GM23248 (cell line): ENCODE data around the gene PTPRN2. TPM values are rescaled to one million over a fixed set of nuclear protein-coding genes. Genes with fewer than 3 reads are reported as not detected.

ENCODE experiments used
- DNase-seq: peaks from one replicate; pipeline ENCODE4 v3.0.0-alpha.2; 2015
- H2AFZ ChIP-seq: fragments of 200-600 bp; sonication (generic); 2 replicates; pipeline ENCODE4 v1.6.1; 2016; ENCODE audit warnings: antibody characterized with exemption
- H3F3A ChIP-seq: fragments of 200-600 bp; sonication (generic); 2 replicates; pipeline ENCODE4 v1.6.1; 2016; ENCODE audit warnings: mild to moderate bottlenecking, antibody characterized with exemption, mixed run types; ENCODE audit not compliant: insufficient read depth
- H3K27ac ChIP-seq: fragments of 200-600 bp; sonication (generic); 2 replicates; pipeline ENCODE4 v1.5.1; 2016; ENCODE audit warnings: mild to moderate bottlenecking
- H3K27me3 ChIP-seq: fragments of 200-600 bp; sonication (generic); replicated peaks from 2 replicates; pipeline ENCODE4 v1.6.1; 2016; ENCODE audit warnings: mild to moderate bottlenecking; ENCODE audit not compliant: insufficient read depth
- H3K36me3 ChIP-seq: fragments of 200-600 bp; sonication (generic); 2 replicates; pipeline ENCODE4 v1.6.1; 2016; ENCODE audit warnings: low read depth, mild to moderate bottlenecking
- H3K4me1 ChIP-seq: fragments of 200-600 bp; sonication (generic); 2 replicates; pipeline ENCODE4 v1.6.1; 2016; ENCODE audit warnings: mild to moderate bottlenecking; ENCODE audit not compliant: insufficient read depth
- H3K4me2 ChIP-seq: fragments of 200-600 bp; sonication (generic); one replicate; pipeline ENCODE4 v1.6.1; 2016; ENCODE audit warnings: mild to moderate bottlenecking; ENCODE audit not compliant: unreplicated experiment
- H3K4me3 ChIP-seq: fragments of 200-600 bp; sonication (generic); 2 replicates; pipeline ENCODE4 v1.5.1; 2016; ENCODE audit warnings: mild to moderate bottlenecking
- H3K79me2 ChIP-seq: fragments of 200-600 bp; sonication (generic); 2 replicates; pipeline ENCODE4 v1.6.1; 2016; ENCODE audit warnings: mild to moderate bottlenecking; ENCODE audit not compliant: insufficient read depth
- H3K9ac ChIP-seq: fragments of 200-600 bp; sonication (generic); 2 replicates; pipeline ENCODE4 v1.6.1; 2016; ENCODE audit warnings: mild to moderate bottlenecking
- H3K9me2 ChIP-seq: fragments of 200-600 bp; sonication (generic); 2 replicates; pipeline ENCODE4 v1.6.1; 2016; ENCODE audit warnings: mixed run types, mild to moderate bottlenecking, moderate library complexity; ENCODE audit not compliant: insufficient read depth
- H3K9me3 ChIP-seq: fragments of 200-600 bp; sonication (generic); one replicate; pipeline ENCODE4 v1.6.1; 2017; ENCODE audit warnings: low read depth
- H4K20me1 ChIP-seq: fragments of 200-600 bp; sonication (generic); 2 replicates; pipeline ENCODE4 v1.6.0; 2016; ENCODE audit not compliant: insufficient read depth
- EZH2 ChIP-seq: fragments of 200-600 bp; sonication (generic); IDR thresholded peaks from 2 replicates; pipeline ENCODE4 v1.6.1; 2018; ENCODE audit warnings: antibody characterized with exemption, mild to moderate bottlenecking; ENCODE audit not compliant: insufficient read depth, poor library complexity, severe bottlenecking
- EZH2phosphoT487 ChIP-seq: fragments of 200-600 bp; sonication (generic); IDR thresholded peaks from 2 replicates; pipeline ENCODE4 v1.6.1; 2018; ENCODE audit warnings: antibody characterized with exemption, moderate library complexity, mild to moderate bottlenecking, low read depth; ENCODE audit not compliant: insufficient read depth
- WGBS, 2 experiments: methylation state at CpG; one replicate each; pipeline ENCODE4 v1.1.6; 2015 to 2017; ENCODE audit warnings: low lambda C conversion rate in 2 of 2, low coverage in 1 of 2; ENCODE audit errors: missing lambda C conversion rate in 2 of 2; 5-methylcytosine and 5-hydroxymethylcytosine counted together
- in situ Hi-C: fragments of 300-500 bp; cut with MboI; formaldehyde crosslinking; loops from 2 replicates; pipeline ENCODE4 v1.15.0; 2020
- polyA plus RNA-seq: library from polyadenylated mRNA; unstranded; fragments of >200 nt; fragmentation: Nextera tagmentation; extraction: Ambion mirVana; gene quantifications from 2 replicates; pipeline ENCODE4 v1.2.1, GENCODE V29; 2016
- total RNA-seq: library from RNA; depleted of rRNA; stranded (reverse); fragments of >200 nt; shearing (Covaris generic); gene quantifications from 2 replicates; pipeline ENCODE4 v1.2.3, GENCODE V29; 2014

Gene PTPRN2
- total and polyA plus RNA-seq, 2 experiments from 2014 or later = 0.13 TPM; not detected in 1

DNA sequence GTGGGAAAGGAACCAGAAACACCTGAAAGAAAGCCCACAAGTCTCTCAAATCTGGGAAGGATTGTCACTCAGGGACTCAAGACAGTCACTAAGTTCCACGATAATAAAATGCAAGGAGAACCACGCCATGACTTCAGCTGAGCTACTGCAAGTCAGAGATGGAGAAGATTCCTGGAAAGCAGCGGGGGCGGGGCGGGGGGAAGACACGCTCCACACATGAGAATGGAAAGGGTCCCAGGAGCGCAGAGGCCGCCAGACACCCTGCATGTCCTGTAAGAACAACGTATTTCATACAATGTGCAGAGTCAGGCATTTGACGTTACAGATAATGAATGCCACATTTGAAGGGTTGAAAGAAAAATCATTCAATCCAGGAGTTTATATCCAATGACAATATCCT lies 448.1 kb downstream of the PTPRN2 start:
- H3K9me2 ChIP-seq = no peaks in the 10 kb centered on the region
- DNase-seq = no peak
- no peaks in the 10 kb centered on the region for H4K20me1 ChIP-seq
- TF ChIP-seq EZH2 (no peak), EZH2phosphoT487 (no peak)
- no peak overlapping the region for H3K9ac ChIP-seq
- H3K27ac ChIP-seq = no peak overlapping the region
- WGBS, 2 experiments = 39 to 52% methylated on average over 10 of the region's 10 CpGs
- H3K4me1 ChIP-seq = no peaks in the 10 kb centered on the region
- no peak overlapping the region for H3K4me2 ChIP-seq
- no peaks in the 10 kb centered on the region for H3K79me2 ChIP-seq
- H3K4me3 ChIP-seq = no peak overlapping the region
- no peaks in the 10 kb centered on the region for H3F3A ChIP-seq
- in situ Hi-C loops = no loop called here
- no peaks in the 10 kb centered on the region for H3K9me3 ChIP-seq
- no peak overlapping the region for H2AFZ ChIP-seq
- no peaks in the 10 kb centered on the region for H3K27me3 ChIP-seq
- no peaks in the 10 kb centered on the region for H3K36me3 ChIP-seq

DNA sequence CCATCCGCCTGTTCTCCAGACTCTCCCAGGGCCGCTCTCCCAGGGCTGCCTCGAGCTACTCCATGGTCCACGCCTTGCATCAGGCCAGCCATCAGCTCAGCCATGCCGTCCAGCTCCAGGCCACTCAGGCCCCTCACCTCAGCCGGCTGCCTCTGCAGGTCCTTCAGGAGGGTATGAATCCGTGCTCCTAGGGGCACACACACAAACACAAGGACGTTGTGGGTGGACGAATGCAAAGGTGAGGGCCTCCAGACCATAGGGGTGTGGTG lies 449.4 kb downstream of the PTPRN2 start:
- no peaks in the 10 kb centered on the region for H4K20me1 ChIP-seq
- DNase-seq = no peak
- TF ChIP-seq EZH2phosphoT487 = no peak
- 31 to 39% methylated on average over 9 of the region's 9 CpGs for WGBS, 2 experiments
- no peaks in the 10 kb centered on the region for H3K9me2 ChIP-seq
- H3K9ac ChIP-seq = no peak overlapping the region
- H3K9me3 ChIP-seq = no peaks in the 10 kb centered on the region
- no peak overlapping the region for H3K4me2 ChIP-seq
- H3F3A ChIP-seq = no peaks in the 10 kb centered on the region
- no peaks in the 10 kb centered on the region for H3K4me1 ChIP-seq
- no peak overlapping the region for H3K4me3 ChIP-seq
- no peaks in the 10 kb centered on the region for H3K79me2 ChIP-seq
- H3K27me3 ChIP-seq = no peaks in the 10 kb centered on the region
- no peak overlapping the region for H2AFZ ChIP-seq
- in situ Hi-C loops = no loop called here
- H3K27ac ChIP-seq = no peak overlapping the region
- no peaks in the 10 kb centered on the region for H3K36me3 ChIP-seq

DNA sequence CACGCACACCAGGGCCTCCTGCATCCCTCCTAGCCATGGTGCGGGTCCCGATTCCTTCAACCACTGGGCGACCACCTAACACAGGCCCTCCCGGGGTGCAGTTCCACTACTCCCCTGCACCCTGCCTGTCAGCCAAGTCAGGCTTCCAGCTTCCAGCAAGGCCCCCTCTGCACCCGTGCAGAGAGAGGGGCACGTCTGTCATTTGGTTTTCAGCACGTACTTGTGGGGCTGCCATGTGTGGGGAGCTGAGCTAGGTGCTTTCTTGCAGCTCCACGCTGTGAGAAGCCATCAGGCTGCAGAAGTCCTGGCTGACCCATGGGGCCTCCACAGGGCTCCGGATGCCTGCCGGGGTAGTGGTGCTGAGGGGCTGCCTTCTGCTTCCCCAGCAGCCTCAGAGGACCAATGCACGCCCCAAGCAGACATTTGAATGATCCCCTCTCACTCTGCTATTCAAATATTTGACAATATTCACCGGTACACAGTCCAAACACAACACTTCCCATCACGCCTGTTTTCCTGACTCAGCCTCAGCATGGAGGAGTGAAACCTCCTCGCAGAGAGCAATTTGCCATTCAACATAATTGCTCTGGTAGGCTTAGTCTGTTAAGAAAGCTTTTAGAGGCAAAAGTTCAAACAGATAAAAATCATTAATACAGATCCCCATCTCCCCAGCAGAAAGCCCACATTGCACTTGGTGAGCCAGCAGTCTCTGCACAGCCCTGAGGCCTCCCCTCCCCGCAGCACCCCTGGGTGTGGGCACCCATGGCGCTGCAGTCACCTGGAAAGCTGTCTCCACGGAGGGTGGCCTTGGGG lies 449.9 kb downstream of the PTPRN2 start:
- Histone ChIP-seq H3K9me3 (no peaks in the 10 kb centered on the region), H3K4me2 (no peak overlapping the region), H3K4me1 (no peaks in the 10 kb centered on the region), H3K9me2 (no peaks in the 10 kb centered on the region), H4K20me1 (no peaks in the 10 kb centered on the region), H2AFZ (no peak overlapping the region), H3K27ac (no peak overlapping the region), H3K36me3 (no peaks in the 10 kb centered on the region), H3F3A (no peaks in the 10 kb centered on the region), H3K9ac (no peak overlapping the region), H3K4me3 (no peak overlapping the region), H3K27me3 (no peaks in the 10 kb centered on the region), H3K79me2 (no peaks in the 10 kb centered on the region)
- TF ChIP-seq EZH2phosphoT487 = no peak
- no peak for TF ChIP-seq EZH2
- DNase-seq = no peak
- 32 to 37% methylated on average over 18 of the region's 18 CpGs for WGBS, 2 experiments
- in situ Hi-C loops = no loop called here

DNA sequence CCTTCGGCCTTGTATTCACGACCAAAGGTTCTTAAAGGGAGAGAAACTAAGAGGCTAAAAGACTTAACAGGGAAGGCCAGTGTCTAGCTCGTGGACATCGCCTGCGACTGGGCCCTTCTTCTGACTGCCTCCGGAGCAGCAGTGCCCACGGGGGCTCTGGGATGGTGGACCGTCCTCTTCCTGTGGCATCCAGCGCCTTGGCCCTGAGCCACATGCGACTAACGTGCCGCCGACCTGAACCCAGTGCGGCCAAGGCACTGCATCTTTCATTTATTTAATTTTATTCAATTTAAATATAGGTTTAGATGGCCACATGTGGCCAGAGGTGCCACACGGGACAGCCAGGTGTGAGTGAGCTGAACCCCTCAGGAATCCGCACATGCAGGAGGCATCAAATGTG lies 451.7 kb downstream of the PTPRN2 start:
- 49 to 53% methylated on average over 16 of the region's 16 CpGs for WGBS, 2 experiments
- no peaks in the 10 kb centered on the region for H3K79me2 ChIP-seq
- TF ChIP-seq EZH2phosphoT487 = no peak
- TF ChIP-seq EZH2 = no peak
- no peak overlapping the region for H3K4me2 ChIP-seq
- no peaks in the 10 kb centered on the region for H3K27me3 ChIP-seq
- H3K4me3 ChIP-seq = no peak overlapping the region
- H4K20me1 ChIP-seq = no peaks in the 10 kb centered on the region
- no peaks in the 10 kb centered on the region for H3K9me3 ChIP-seq
- no peaks in the 10 kb centered on the region for H3F3A ChIP-seq
- H3K9ac ChIP-seq = no peak overlapping the region
- no peak overlapping the region for H3K27ac ChIP-seq
- in situ Hi-C loops = no loop called here
- DNase-seq = no peak
- no peaks in the 10 kb centered on the region for H3K36me3 ChIP-seq
- no peaks in the 10 kb centered on the region for H3K9me2 ChIP-seq
- no peak overlapping the region for H2AFZ ChIP-seq
- no peaks in the 10 kb centered on the region for H3K4me1 ChIP-seq

DNA sequence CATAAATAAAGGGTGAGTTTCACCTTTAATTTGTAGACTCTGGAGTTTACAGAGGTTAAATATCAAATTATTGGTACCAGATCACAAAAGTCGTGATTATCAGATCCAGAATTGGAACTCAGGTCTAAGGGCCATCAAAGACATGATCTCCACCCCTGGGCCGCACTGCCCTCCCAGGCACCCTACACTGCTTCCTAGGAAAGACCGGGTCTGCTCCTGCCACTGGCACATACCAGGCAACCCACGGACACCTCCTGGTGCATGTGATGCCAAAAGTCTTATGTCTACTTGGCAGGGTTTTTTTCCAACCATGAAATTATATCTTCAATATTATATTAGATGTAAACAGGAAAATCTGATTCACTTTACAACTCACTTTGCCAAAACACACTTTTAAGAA lies 452.8 kb downstream of the PTPRN2 start:
- H3K9me2 ChIP-seq = no peaks in the 10 kb centered on the region
- no peak overlapping the region for H3K4me2 ChIP-seq
- H3K36me3 ChIP-seq = no peaks in the 10 kb centered on the region
- no peaks in the 10 kb centered on the region for H3K79me2 ChIP-seq
- no peak overlapping the region for H3K4me3 ChIP-seq
- H4K20me1 ChIP-seq = no peaks in the 10 kb centered on the region
- in situ Hi-C loops = no loop called here
- 25 to 28% methylated on average over 4 of the region's 4 CpGs for WGBS, 2 experiments
- no peaks in the 10 kb centered on the region for H3K9me3 ChIP-seq
- no peak for TF ChIP-seq EZH2phosphoT487
- TF ChIP-seq EZH2 = no peak
- H3K27ac ChIP-seq = no peak overlapping the region
- H3K4me1 ChIP-seq = no peaks in the 10 kb centered on the region
- no peaks in the 10 kb centered on the region for H3K27me3 ChIP-seq
- H3F3A ChIP-seq = no peaks in the 10 kb centered on the region
- no peak overlapping the region for H2AFZ ChIP-seq
- no peak overlapping the region for H3K9ac ChIP-seq
- no peak for DNase-seq
